ENCODE measurements around the gene PADI1.
"Not testable (repeated sequence)": the region's sequence is repeated elsewhere in the genome, so short reads cannot be mapped to it uniquely, and the experiment has no call there.

The PADI1 gene

GRCh38 chr1:17218939-17219338, 14.0 kb downstream of the PADI1 start:
- DNase-seq = no peak

GRCh38 chr1:17220287-17220686, 15.4 kb downstream of the PADI1 start:
- no peak for DNase-seq

- DNase-seq = no peak
Measured at GRCh38 chr1:17222557-17222956, 17.6 kb downstream of the PADI1 start.

- no peak for DNase-seq
Measured at GRCh38 chr1:17224434-17224833, 19.5 kb downstream of the PADI1 start.

- no peak for DNase-seq
Measured at GRCh38 chr1:17225140-17225539, 20.2 kb downstream of the PADI1 start.

- no peak for DNase-seq
Measured at GRCh38 chr1:17227358-17227915, 22.5 kb downstream of the PADI1 start.

GRCh38 chr1:17228619-17229018, 23.7 kb downstream of the PADI1 start:
- no peak for DNase-seq

- no peak for DNase-seq
Measured at GRCh38 chr1:17229379-17229778, 24.5 kb downstream of the PADI1 start.

GRCh38 chr1:17230106-17230505, 25.2 kb downstream of the PADI1 start:
- no peak for DNase-seq

GRCh38 chr1:17230671-17231310, 25.9 kb downstream of the PADI1 start:
- no peak for DNase-seq

- DNase-seq = no peak
Measured at GRCh38 chr1:17232759-17233661, 28.1 kb downstream of the PADI1 start.

- no peak for DNase-seq
Measured at GRCh38 chr1:17233675-17234320, 28.9 kb downstream of the PADI1 start.

GRCh38 chr1:17234405-17234804, 29.5 kb downstream of the PADI1 start:
- DNase-seq = no peak

GRCh38 chr1:17235135-17235885, 30.4 kb downstream of the PADI1 start:
- no peak for DNase-seq

- DNase-seq = peak; percentile 63 to 84 (median 80)
Measured at GRCh38 chr1:17236779-17237560, 32.0 kb downstream of the PADI1 start.

GRCh38 chr1:17237561-17237903, 32.6 kb downstream of the PADI1 start:
- DNase-seq = no peak

GRCh38 chr1:17239420-17239819, 34.5 kb downstream of the PADI1 start:
- no peak for DNase-seq

GRCh38 chr1:17241011-17241779, 36.3 kb downstream of the PADI1 start:
- not testable (repeated sequence) for DNase-seq

- not testable (repeated sequence) for DNase-seq
Measured at GRCh38 chr1:17241780-17242074, 36.8 kb downstream of the PADI1 start.

- DNase-seq = no peak
Measured at GRCh38 chr1:17243274-17243673, 38.3 kb downstream of the PADI1 start.
